H1 (cell line): Measurements from ENCODE around the gene ZNF831. TPM values are rescaled to one million over a fixed set of nuclear protein-coding genes. Genes with fewer than 3 reads are reported as not detected.

Experiments used
- SP2 ChIP-seq: IDR thresholded peaks from 2 replicates; pipeline ENCODE4 v1.6.1; 2012; ENCODE audit warnings: mild to moderate bottlenecking, low read length, inconsistent platforms
- polyA plus RNA-seq, 7 experiments: library from polyadenylated mRNA; depleted of rRNA in 3 of 7; stranded (reverse) in 5 of 7; unstranded in 2 of 7; fragments of >200 nt in 5 of 7; fragments of 200-250 nt in 2 of 7; gene quantifications; 1 replicate in 5 of 7; 2 replicates in 1 of 7; 4 replicates in 1 of 7; pipeline versions ENCODE4 v1.2.1 to v1.2.3, GENCODE V29; 2011 to 2013; ENCODE audit warnings: missing spikeins in 2 of 7, mixed read lengths in 2 of 7
- total RNA-seq: library from RNA; stranded (reverse); fragmentation: NEBNext Ultra II Directional; extraction: Animal tissue kit (Norgen Biotek cat#: 25700); gene quantifications from 2 replicates; pipeline ENCODE4 v1.2.1, GENCODE V29; 2021

The ZNF831 gene
- total and polyA plus RNA-seq, 2 of the 8 experiments (the other 6 are each of a cell fraction or from before 2014, with no cell fraction given) = not detected

- TF ChIP-seq SP2 = no peak
- TF ChIP-seq, all 59 proteins: peak for 0
Observed at GRCh38 chr20:59159493-59160376, 3.9 kb upstream of the ZNF831 start (continued).
